ENCODE measurements around the gene NUB1. TPM values are rescaled to one million over a fixed set of nuclear protein-coding genes. Genes with fewer than 3 reads are reported as not detected.

The NUB1 gene
- total RNA-seq, 4 donors from 2014 or later = 50.5 to 60.3 (median 54.8) TPM

DNA sequence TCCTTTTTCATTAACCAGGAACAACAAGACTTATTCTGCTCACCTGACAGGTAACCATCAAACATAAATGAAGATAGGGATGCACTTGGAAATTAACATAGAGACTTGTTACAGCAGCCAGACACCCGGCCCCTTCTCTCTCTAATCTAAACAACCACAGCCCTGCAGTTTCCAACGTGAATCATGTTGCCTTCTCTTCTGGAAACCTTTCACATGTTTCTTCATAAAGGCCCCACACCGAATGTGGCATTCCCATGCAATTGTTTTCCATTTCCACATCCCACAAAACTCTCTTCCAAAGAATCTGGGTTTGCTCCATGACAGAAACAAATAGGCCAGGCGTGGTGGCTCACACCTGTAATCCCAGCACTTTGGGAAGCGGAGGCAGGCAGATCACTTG, 83.2 kb downstream of the NUB1 start:
- no peak for ATAC-seq
- WGBS, 2 donors (ENCODE audit: low coverage in 1 of 2) = 81 to 100% methylated on average over 2 to 5 of the region's 5 CpGs
- peaks cover 0 to 33% (median 0%) of the 10 kb centered on the region in 3 donors for H3K4me1 ChIP-seq
- H3K9me3 ChIP-seq = peaks cover 0 to 22% (median 0%) of the 10 kb centered on the region in 3 donors
- H3K36me3 ChIP-seq = no peaks in the 10 kb centered on the region
- H3K4me3 ChIP-seq = no peak overlapping the region
- TF ChIP-seq POLR2A (IDR thresholded peaks at IDR 0.05) = no peak
- H3K27ac ChIP-seq = no peak overlapping the region
- H3K27me3 ChIP-seq = no peaks in the 10 kb centered on the region

- H3K4me1 ChIP-seq = peaks cover 0 to 33% (median 0%) of the 10 kb centered on the region in 3 donors
- peaks cover 0 to 12% (median 0%) of the 10 kb centered on the region in 3 donors for H3K9me3 ChIP-seq
- WGBS, 2 donors (ENCODE audit: low coverage in 1 of 2) = 40 to 50% methylated on average over 6 to 7 of the region's 7 CpGs
- H3K27me3 ChIP-seq = no peaks in the 10 kb centered on the region
- no peak for TF ChIP-seq POLR2A (IDR thresholded peaks at IDR 0.05)
- TF ChIP-seq POLR2AphosphoS5 (IDR thresholded peaks at IDR 0.05) = peak; percentile 87
- no peak for TF ChIP-seq CTCF (IDR thresholded peaks at IDR 0.05)
- ATAC-seq = peak; percentile 56
- no peaks in the 10 kb centered on the region for H3K36me3 ChIP-seq
- peak overlapping the region in 3 of 4 donors; percentile 70 to 75 (median 74) for H3K27ac ChIP-seq
- H3K4me3 ChIP-seq = no peak overlapping the region
Observed at GRCh38 chr7:151425670-151426440, 84.2 kb downstream of the NUB1 start.

- ATAC-seq = peak; percentile 83
- peak; percentile 91 for TF ChIP-seq POLR2AphosphoS5 (IDR thresholded peaks at IDR 0.05)
- TF ChIP-seq CTCF (IDR thresholded peaks at IDR 0.05) = no peak
- no peaks in the 10 kb centered on the region for H3K36me3 ChIP-seq
- peak overlapping the region in 3 of 4 donors; percentile 70 to 75 (median 74) for H3K27ac ChIP-seq
- H3K9me3 ChIP-seq = peaks cover 0 to 11% (median 0%) of the 10 kb centered on the region in 3 donors
- H3K27me3 ChIP-seq = no peaks in the 10 kb centered on the region
- H3K4me3 ChIP-seq = no peak overlapping the region
- H3K4me1 ChIP-seq = peaks cover 0 to 33% (median 0%) of the 10 kb centered on the region in 3 donors
- 22 to 27% methylated on average over 10 to 14 of the region's 14 CpGs for WGBS, 2 donors (ENCODE audit: low coverage in 1 of 2)
Observed at GRCh38 chr7:151426441-151426903, 84.9 kb downstream of the NUB1 start.

DNA sequence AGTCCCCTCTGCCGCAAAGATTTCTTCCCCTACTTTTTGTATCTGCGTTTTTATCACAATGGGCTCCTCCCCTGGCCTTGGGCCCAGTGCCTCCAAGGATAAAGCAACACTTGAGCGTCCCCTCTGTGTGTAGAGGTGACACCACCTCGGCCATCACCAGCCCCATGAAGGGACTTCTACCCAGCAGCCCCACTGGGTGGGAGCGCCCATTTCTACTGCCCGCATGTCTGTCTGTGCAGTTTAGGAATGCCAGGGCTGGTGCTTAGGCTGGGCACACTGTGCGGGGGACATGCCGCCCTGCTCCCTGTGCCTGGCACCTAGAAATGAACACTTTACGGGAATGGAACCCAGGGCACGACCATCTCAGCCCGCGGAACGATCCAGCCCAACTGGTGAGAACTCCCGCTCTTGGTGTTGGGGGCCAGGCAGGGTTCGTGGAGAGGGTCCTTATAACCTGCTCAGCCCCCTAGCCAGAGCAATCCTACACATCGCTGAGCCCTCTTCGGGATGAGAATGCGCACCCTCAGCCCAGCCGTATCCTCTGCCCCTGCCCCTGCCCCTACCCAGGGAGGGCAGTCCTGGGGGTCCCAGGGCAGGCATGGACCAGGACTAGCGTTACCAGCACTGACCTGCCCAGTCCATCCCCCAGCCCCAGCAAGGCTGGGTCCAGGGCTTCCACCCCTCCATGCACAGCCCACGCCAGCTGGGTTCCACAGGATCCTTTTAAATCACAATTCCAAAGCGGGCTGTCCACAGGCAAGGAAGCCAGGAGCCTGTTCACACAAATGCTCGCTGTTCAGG, 85.5 kb downstream of the NUB1 start:
- Histone ChIP-seq H3K4me1 (peaks cover 0 to 33% (median 0%) of the 10 kb centered on the region in 3 donors), H3K36me3 (no peaks in the 10 kb centered on the region), H3K27ac (peak overlapping the region in 3 of 4 donors; percentile 70 to 75 (median 74)), H3K27me3 (no peaks in the 10 kb centered on the region), H3K4me3 (no peak overlapping the region), H3K9me3 (peaks cover 0 to 7% (median 0%) of the 10 kb centered on the region in 3 donors)
- 89% methylated on average over 5 of the region's 23 CpGs; no CpG with 5 or more reads in 1 of the 2 donors for WGBS, 2 donors (ENCODE audit: low coverage in 1 of 2)
- peak; percentile 23 for ATAC-seq
- TF ChIP-seq POLR2AphosphoS5 (IDR thresholded peaks at IDR 0.05) (no peak), EP300 (IDR thresholded peaks at IDR 0.05) (no peak), CTCF (IDR thresholded peaks at IDR 0.05) (no peak), POLR2A (IDR thresholded peaks at IDR 0.05) (no peak)

DNA sequence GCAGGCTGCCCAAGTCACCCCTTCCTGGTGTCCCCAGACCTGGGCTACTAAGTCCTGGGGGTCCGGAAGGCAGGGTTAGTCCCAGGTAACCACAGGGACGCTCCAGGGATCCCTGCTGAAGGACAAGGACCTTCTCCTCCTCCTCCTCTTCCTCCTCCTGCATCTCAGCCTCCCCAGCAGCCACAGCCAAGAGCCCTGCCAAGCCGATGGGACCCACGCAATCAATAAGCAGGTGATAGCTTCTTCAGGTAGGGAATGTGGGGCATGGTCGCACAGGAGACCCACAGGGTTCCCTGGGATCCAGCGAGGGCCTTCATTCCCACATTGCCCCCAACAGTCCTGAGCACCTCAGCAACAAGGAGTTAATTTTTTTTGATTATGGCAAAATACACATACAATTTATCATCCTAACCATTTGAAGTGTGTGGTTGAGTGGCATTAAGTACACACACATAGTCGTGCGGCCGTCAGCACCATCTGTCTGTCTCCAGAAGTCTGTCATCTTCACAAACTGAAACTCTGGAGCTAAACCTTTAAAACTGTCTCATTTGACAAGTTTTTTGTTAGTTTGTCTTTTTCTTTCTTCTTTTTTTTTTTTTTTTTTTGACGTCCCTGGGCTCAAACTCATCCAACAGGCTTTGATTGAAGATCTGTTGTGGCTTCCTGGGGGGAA, 86.2 kb downstream of the NUB1 start:
- no peak for TF ChIP-seq CTCF (IDR thresholded peaks at IDR 0.05)
- no peak for TF ChIP-seq EP300 (IDR thresholded peaks at IDR 0.05)
- no peak for TF ChIP-seq POLR2AphosphoS5 (IDR thresholded peaks at IDR 0.05)
- no peak for TF ChIP-seq POLR2A (IDR thresholded peaks at IDR 0.05)
- Histone ChIP-seq H3K36me3 (no peaks in the 10 kb centered on the region), H3K4me3 (no peak overlapping the region), H3K4me1 (peaks cover 0 to 33% (median 0%) of the 10 kb centered on the region in 3 donors), H3K27me3 (no peaks in the 10 kb centered on the region), H3K27ac (peak overlapping the region in 2 of 4 donors; percentile 74 to 75), H3K9me3 (no peaks in the 10 kb centered on the region)
- ATAC-seq = no peak
- 83 to 100% methylated on average over 2 to 5 of the region's 10 CpGs for WGBS, 2 donors (ENCODE audit: low coverage in 1 of 2)
